ENCODE data around the gene ARFGEF3.

ARFGEF3 gene

DNA sequence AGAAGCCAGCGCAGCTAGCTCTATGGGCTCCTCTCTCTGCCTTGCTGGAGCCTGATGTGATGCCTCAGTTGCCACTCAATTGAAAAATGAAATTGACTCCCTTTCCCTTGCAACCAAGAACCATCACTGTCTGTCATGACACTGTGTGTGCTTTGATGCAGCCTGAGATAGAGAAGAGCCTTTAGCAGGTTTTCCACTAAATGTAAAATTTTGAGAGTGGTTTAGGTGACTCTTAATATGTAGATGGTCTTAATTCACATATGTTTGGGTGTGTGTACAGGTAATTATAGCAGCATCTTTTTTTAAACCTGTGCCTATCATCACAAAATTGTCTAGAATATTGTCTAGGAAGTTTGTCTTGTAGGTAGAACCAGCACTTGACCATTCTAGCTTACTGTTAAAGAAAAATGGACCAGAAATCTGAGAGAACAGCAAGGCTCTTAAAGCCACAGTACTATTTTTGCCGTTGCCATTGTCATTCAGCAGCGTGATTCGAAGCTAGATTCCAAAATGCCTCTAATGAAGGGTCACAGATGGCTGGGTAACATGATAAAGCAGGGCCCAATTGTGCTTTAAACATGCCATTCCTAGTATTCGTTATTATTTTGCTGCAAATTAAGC, 1.3 kb downstream of the ARFGEF3 start:
- DNase-seq (ENCODE audit: low read depth in 2 of 2) = no peak

DNA sequence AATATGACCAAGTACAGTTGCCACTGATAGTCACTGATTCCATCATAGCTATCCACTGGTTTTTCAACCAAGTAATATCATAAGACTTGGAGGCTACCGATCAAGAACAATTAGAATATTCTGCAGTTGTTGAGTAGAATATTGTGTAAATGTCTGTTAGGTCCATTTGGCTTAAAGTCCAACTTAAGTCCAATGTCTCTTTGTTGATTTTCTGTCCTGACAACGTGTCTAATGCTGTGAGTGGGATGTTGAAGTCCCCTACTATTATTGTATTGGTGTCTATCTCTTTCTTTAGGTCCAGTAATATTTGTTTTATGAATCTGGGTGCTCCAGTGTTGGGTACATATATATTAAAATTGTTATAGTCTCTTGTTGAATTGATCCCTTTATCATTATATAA, 13.9 kb downstream of the ARFGEF3 start:
- DNase-seq (ENCODE audit: low read depth in 2 of 2) = no peak

GRCh38 chr6:138176652-138177232, 15.0 kb downstream of the ARFGEF3 start:
- DNase-seq (ENCODE audit: low read depth in 2 of 2) = no peak

DNA sequence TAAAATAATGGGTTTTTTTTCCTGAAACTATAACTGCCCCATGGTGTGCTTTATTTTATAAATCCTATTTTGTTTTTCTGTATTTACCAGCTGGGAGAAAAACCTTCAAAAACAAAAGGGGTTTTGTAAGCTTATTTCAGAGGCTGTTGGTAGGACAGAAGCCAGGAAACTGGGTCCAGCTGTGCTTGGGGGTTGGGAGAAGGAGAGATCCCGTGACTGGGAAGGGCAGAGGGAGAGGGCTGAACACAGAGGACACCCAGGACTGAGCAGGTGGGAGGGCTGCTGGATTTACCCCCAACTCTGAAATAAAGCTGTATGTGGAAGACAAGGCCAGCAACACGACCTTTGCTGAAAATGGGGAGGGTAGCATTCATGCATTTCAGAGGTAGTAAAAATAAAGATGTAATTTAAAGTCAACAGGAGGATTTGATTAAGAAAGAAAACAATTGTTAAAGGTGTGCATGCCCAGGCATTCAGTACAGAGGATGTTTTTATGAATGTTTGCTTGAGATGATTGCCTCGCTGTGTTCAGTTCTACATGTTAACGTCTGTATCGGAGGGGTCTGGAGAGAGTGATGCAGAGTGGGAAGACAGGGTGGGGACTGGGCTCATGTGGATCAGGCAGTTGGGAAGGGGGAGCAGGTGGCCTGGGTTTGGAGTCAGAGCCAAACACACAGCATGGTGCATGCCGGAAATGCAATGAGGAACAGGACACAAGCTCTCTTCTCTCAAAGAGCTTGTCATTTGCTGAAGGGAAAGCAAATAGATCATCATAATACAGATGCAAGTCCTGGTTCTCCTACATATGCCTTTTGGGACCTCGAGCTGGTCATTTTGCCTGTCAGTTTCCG, 21.4 kb downstream of the ARFGEF3 start:
- no peak for DNase-seq (ENCODE audit: low read depth in 2 of 2)

DNA sequence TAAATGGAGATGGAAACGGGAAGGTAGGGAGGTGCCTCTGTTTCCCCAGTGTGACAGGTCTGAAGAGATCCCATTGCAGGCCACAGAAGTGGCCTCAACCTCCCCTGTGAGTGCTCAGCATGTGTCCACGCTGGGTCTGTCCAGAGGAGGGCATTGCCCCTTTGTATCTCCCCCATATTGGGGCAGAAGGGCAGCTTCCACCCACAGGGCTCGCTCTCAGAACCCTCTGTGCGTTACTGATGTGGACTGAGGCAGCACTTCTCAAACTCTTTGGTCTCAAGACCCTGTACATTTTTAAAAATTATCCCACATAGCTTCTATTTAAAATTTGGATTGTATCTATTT, 22.0 kb downstream of the ARFGEF3 start:
- DNase-seq (ENCODE audit: low read depth in 2 of 2) = no peak

- DNase-seq (ENCODE audit: low read depth in 2 of 2) = no peak
Observed at GRCh38 chr6:138184230-138184629, 22.5 kb downstream of the ARFGEF3 start.

- no peak for DNase-seq (ENCODE audit: low read depth in 2 of 2)
Observed at GRCh38 chr6:138187156-138187555, 25.4 kb downstream of the ARFGEF3 start.

- DNase-seq (ENCODE audit: low read depth in 2 of 2) = no peak
Observed at GRCh38 chr6:138188278-138188941, 26.7 kb downstream of the ARFGEF3 start.

- DNase-seq (ENCODE audit: low read depth in 2 of 2) = no peak
Observed at GRCh38 chr6:138194287-138194686, 32.5 kb downstream of the ARFGEF3 start.

- DNase-seq (ENCODE audit: low read depth in 2 of 2) = no peak
Observed at GRCh38 chr6:138196122-138196738, 34.5 kb downstream of the ARFGEF3 start.

- no peak for DNase-seq (ENCODE audit: low read depth in 2 of 2)
Observed at GRCh38 chr6:138197570-138197969, 35.8 kb downstream of the ARFGEF3 start.

DNA sequence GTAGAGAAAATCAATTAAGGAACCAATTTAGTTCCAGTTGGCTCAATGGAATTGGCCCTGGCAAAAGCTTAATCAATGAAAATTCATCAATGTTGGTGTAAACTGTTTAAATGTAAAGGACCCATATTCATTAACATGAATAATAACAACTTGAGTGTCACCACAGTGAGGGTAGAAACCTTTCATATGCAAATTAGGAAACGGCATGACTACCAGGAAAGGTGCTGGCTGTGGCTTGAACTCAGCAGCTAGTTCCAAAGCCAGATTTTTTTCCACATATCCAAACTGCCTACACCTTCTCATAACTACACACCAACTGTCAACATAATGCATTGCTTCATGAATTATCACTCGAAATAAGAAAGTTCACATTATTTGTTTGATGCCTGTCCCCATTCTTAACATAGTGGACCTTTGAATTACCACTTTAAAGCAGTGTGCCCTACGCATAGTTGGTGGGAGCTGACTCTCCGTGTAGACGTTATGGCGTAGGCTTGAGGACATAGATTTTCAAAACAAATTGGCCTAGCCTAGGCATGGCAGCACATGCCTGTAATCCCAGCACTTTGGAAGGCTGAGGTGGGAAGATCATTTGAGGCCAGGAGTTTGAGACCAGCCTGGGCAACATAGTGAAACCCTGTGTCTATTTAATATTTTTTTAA, 36.8 kb downstream of the ARFGEF3 start:
- no peak for DNase-seq (ENCODE audit: low read depth in 2 of 2)

- no peak for DNase-seq (ENCODE audit: low read depth in 2 of 2)
Observed at GRCh38 chr6:138201836-138202235, 40.1 kb downstream of the ARFGEF3 start.

GRCh38 chr6:138203315-138203714, 41.6 kb downstream of the ARFGEF3 start:
- no peak for DNase-seq (ENCODE audit: low read depth in 2 of 2)

GRCh38 chr6:138204303-138204702, 42.6 kb downstream of the ARFGEF3 start:
- no peak for DNase-seq (ENCODE audit: low read depth in 2 of 2)

DNA sequence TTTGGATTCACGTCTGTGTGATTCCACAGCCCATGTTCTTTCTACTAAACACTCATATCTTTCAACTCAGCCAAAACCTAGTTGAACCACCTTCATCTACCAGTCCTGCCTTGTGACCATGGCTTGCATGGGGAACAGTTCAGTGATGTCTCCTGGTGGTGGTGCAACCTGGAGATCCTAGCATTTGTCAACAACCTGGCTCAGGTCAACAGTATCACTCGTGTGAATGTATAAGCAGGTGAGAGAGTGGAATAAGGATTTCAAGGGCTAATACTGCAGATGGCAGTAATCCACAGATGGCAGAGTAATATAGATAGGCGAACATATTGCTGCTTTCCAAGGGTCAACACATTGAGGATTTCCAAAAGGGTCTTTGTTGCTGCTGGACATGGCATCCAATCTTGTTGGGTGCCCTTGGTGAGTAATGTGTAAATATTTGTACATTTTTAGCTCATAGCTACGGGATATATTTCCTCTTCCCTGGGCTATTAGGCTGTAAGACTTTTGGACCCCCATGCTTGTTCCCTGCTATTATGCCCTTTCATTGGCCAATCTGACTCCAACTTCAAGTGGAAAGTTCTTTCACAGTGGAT, 43.1 kb downstream of the ARFGEF3 start:
- no peak for DNase-seq (ENCODE audit: low read depth in 2 of 2)

- DNase-seq (ENCODE audit: low read depth in 2 of 2) = no peak
Observed at GRCh38 chr6:138205437-138206094, 43.8 kb downstream of the ARFGEF3 start.

DNA sequence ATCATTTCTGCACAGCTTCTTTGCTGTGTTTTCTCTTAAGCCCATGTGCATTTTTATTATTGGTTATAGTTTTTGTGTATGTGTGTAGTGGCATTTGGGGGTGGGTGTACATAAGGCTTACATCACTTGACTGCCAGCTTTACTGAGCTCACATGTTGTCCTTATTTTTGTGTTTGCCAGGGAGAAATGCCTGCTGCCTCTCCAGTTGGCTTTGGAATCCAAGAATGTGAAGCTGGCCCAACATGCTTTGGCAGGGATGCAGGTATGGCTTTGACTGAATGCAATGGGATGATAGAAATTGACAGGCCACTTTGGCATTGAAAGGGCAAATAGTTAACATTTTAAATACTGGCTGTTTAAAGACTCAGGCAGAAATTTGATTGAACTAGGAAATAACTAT, 45.1 kb downstream of the ARFGEF3 start:
- no peak for DNase-seq (ENCODE audit: low read depth in 2 of 2)

GRCh38 chr6:138211048-138211581, 49.4 kb downstream of the ARFGEF3 start:
- no peak for DNase-seq (ENCODE audit: low read depth in 2 of 2)

- no peak for DNase-seq (ENCODE audit: low read depth in 2 of 2)
Observed at GRCh38 chr6:138211601-138212000, 49.9 kb downstream of the ARFGEF3 start.
